ENCODE data around the gene MXRA5.

Gene MXRA5

GRCh38 chrX:3262901-3263300, 83.6 kb downstream of the MXRA5 start:
- Histone ChIP-seq H3K27me3 (ENCODE audit: control insufficient read depth in 5 of 5, insufficient read depth in 4 of 5, low read length in 5 of 5) (no peaks in the 10 kb centered on the region), H3K27ac (ENCODE audit: low read depth, low read length) (no peak overlapping the region), H3K4me1 (ENCODE audit: control insufficient read depth in 5 of 5, insufficient read depth in 5 of 5, low read length in 5 of 5) (peaks cover 0 to 3% (median 0%) of the 10 kb centered on the region in 5 donors)

More at GRCh38 chrX:3262901-3263300, 83.6 kb downstream of the MXRA5 start:
- Histone ChIP-seq H3K9me3 (ENCODE audit: control insufficient read depth in 5 of 5, low read length in 5 of 5) (peaks cover 3 to 18% (median 13%) of the 10 kb centered on the region in 5 donors), H3K9ac (ENCODE audit: low read length in 5 of 5) (no peak overlapping the region), H3K36me3 (ENCODE audit: control insufficient read depth in 5 of 5, insufficient read depth in 5 of 5, low read length in 5 of 5) (no peaks in the 10 kb centered on the region), H3K4me3 (ENCODE audit: low read depth in 1 of 5, low read length in 5 of 5) (peak overlapping the region in 1 of 5 donors; percentile 2)
